GM20431 (cell line): Measurements from ENCODE around the gene KCNQ2.

Experiments
- in situ Hi-C: fragments of 300-500 bp; cut with MseI, MboI; formaldehyde crosslinking; loops from one replicate; pipeline ENCODE4 v1.15.0; 2020; ENCODE audit warnings: low sequenced_read_pairs; ENCODE audit not compliant: unreplicated experiment

Gene KCNQ2

GRCh38 chr20:63458170-63459069 is 14.0 kb downstream of the KCNQ2 start:
- in situ Hi-C loops, result no loop called here

- in situ Hi-C loops, result no loop called here
Observed at GRCh38 chr20:63457737-63458136, 14.7 kb downstream of the KCNQ2 start.

- in situ Hi-C loops, result no loop called here
Observed at GRCh38 chr20:63456429-63457284, 15.8 kb downstream of the KCNQ2 start.

- in situ Hi-C loops, result no loop called here
Observed at GRCh38 chr20:63455568-63455859, 16.9 kb downstream of the KCNQ2 start.

GRCh38 chr20:63454731-63455567 is 17.5 kb downstream of the KCNQ2 start:
- in situ Hi-C loops, result no loop called here

- in situ Hi-C loops, result no loop called here
Observed at GRCh38 chr20:63452821-63453523, 19.5 kb downstream of the KCNQ2 start.

GRCh38 chr20:63452341-63452740 is 20.1 kb downstream of the KCNQ2 start:
- in situ Hi-C loops, result no loop called here

- in situ Hi-C loops, result no loop called here
Observed at GRCh38 chr20:63451821-63452220, 20.6 kb downstream of the KCNQ2 start.

GRCh38 chr20:63449796-63450730 is 22.4 kb downstream of the KCNQ2 start:
- in situ Hi-C loops, result no loop called here

- in situ Hi-C loops, result no loop called here
Observed at GRCh38 chr20:63449025-63449424, 23.4 kb downstream of the KCNQ2 start.

GRCh38 chr20:63448031-63448430 is 24.4 kb downstream of the KCNQ2 start:
- in situ Hi-C loops, result no loop called here

- in situ Hi-C loops, result no loop called here
Observed at GRCh38 chr20:63447320-63447719, 25.1 kb downstream of the KCNQ2 start.

- in situ Hi-C loops, result no loop called here
Observed at GRCh38 chr20:63446216-63447024, 26.0 kb downstream of the KCNQ2 start.

- in situ Hi-C loops, result no loop called here
Observed at GRCh38 chr20:63445075-63445734, 27.2 kb downstream of the KCNQ2 start.

GRCh38 chr20:63444548-63444947 is 27.9 kb downstream of the KCNQ2 start:
- in situ Hi-C loops, result no loop called here

- in situ Hi-C loops, result no loop called here
Observed at GRCh38 chr20:63443606-63444395, 28.7 kb downstream of the KCNQ2 start.

- in situ Hi-C loops, result no loop called here
Observed at GRCh38 chr20:63442100-63442493, 30.4 kb downstream of the KCNQ2 start.
